SU-DHL-6 (cell line): ENCODE data around the gene TNS1.

Experiments used
- EZH2phosphoT487 ChIP-seq: fragments of 200-600 bp; sonication (generic), shearing (Covaris generic); conservative IDR thresholded peaks from 2 replicates; pipeline ENCODE4 v1.6.1; 2018; ENCODE audit warnings: mild to moderate bottlenecking, antibody characterized with exemption, low read length, moderate library complexity, mixed read lengths
- TF ChIP-seq, protein P1 (sequence below): fragments of 200-600 bp; sonication (generic); IDR thresholded peaks from one replicate; pipeline ENCODE4 v1.5.1; 2017; ENCODE audit warnings: antibody characterized with exemption, mild to moderate bottlenecking, low read length, moderate library complexity; ENCODE audit not compliant: insufficient read depth, poor library complexity, severe bottlenecking

DNA sequence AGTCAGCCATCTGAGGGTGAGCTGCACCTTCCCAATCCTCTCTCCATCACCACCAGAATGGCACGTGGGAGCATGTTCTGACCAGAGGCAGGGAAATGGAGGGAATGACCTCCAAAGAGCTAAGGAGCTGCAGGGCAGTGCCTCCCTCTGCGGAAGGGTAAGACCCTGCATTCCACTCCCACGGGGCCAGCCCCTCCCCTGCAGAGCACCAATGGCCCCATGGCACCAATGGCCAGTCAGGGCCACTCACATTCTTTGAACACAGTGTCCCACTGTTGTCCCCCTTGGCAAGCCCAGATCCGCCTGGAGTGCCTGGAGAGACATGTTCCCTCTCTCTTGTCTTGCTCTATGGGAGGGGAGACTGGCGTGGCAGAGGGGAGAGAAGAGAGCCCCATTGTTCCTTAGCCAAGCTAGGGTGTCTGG is 164.4 kb downstream of the TNS1 start:
- TF ChIP-seq, protein P1, sequence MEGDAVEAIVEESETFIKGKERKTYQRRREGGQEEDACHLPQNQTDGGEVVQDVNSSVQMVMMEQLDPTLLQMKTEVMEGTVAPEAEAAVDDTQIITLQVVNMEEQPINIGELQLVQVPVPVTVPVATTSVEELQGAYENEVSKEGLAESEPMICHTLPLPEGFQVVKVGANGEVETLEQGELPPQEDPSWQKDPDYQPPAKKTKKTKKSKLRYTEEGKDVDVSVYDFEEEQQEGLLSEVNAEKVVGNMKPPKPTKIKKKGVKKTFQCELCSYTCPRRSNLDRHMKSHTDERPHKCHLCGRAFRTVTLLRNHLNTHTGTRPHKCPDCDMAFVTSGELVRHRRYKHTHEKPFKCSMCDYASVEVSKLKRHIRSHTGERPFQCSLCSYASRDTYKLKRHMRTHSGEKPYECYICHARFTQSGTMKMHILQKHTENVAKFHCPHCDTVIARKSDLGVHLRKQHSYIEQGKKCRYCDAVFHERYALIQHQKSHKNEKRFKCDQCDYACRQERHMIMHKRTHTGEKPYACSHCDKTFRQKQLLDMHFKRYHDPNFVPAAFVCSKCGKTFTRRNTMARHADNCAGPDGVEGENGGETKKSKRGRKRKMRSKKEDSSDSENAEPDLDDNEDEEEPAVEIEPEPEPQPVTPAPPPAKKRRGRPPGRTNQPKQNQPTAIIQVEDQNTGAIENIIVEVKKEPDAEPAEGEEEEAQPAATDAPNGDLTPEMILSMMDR = no peak
- TF ChIP-seq EZH2phosphoT487 = no peak
